Measurements from ENCODE around the gene TAF4B.

The TAF4B gene

DNA sequence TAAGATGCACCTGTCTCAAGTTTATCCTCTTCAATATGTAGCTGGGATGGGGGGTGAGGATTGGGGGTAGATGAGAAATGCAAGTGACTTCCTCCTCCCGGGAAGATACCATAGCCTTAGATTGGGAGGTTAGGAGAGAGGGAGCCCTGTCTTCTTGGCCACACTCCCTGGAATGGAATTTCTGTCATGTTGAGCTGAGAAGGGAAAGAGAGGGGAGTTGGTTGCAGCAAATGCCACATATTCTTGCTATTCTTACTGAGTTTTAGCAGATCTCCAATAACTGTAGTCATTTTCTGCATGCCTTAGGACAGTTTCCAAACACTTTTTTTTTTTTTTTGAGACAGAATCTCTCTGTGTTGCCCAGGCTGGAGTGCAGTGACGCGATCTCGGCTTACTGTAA is 35.9 kb downstream of the TAF4B start:
- Histone ChIP-seq H3K9me3 (ENCODE audit: insufficient read depth, low read length) (no peaks in the 10 kb centered on the region), H3K4me1 (ENCODE audit: low read length) (peaks cover 10% of the 10 kb centered on the region), H3K79me2 (ENCODE audit: low read length) (peaks cover 58% of the 10 kb centered on the region), H3K9ac (ENCODE audit: low read length) (no peak overlapping the region), H3K4me3 (ENCODE audit: low read length) (no peak overlapping the region), H4K20me1 (ENCODE audit: insufficient read depth, low read length) (no peaks in the 10 kb centered on the region), H3K27ac (ENCODE audit: low read length) (no peak overlapping the region), H3K4me2 (ENCODE audit: low read length) (no peak overlapping the region), H3K36me3 (replicated peaks; ENCODE audit: low read depth, low read length) (no peaks in the 10 kb centered on the region), H3K27me3 (ENCODE audit: low read depth, low read length) (no peaks in the 10 kb centered on the region), H2AFZ (ENCODE audit: low read depth, low read length) (no peak overlapping the region)
- TF ChIP-seq EZH2phosphoT487 (IDR thresholded peaks at IDR 0.05; ENCODE audit: low read depth): no peak

GRCh38 chr18:26267357-26267930 is 41.2 kb downstream of the TAF4B start:
- Histone ChIP-seq H3K4me1 (ENCODE audit: low read length) (peaks cover 4% of the 10 kb centered on the region), H3K9ac (ENCODE audit: low read length) (no peak overlapping the region), H3K27ac (ENCODE audit: low read length) (no peak overlapping the region), H3K4me2 (ENCODE audit: low read length) (no peak overlapping the region), H3K27me3 (ENCODE audit: low read depth, low read length) (no peaks in the 10 kb centered on the region), H3K79me2 (ENCODE audit: low read length) (peaks cover 24% of the 10 kb centered on the region), H4K20me1 (ENCODE audit: insufficient read depth, low read length) (no peaks in the 10 kb centered on the region), H3K36me3 (replicated peaks; ENCODE audit: low read depth, low read length) (peaks cover 18% of the 10 kb centered on the region), H2AFZ (ENCODE audit: low read depth, low read length) (no peak overlapping the region), H3K9me3 (ENCODE audit: insufficient read depth, low read length) (no peaks in the 10 kb centered on the region), H3K4me3 (ENCODE audit: low read length) (no peak overlapping the region)
- TF ChIP-seq EZH2phosphoT487 (IDR thresholded peaks at IDR 0.05; ENCODE audit: low read depth): no peak
- TF ChIP-seq CTCF (IDR thresholded peaks at IDR 0.05; ENCODE audit: low read depth, low read length): no peak

GRCh38 chr18:26268454-26268853 is 42.2 kb downstream of the TAF4B start:
- Histone ChIP-seq H3K9ac (ENCODE audit: low read length) (no peak overlapping the region), H3K27me3 (ENCODE audit: low read depth, low read length) (no peaks in the 10 kb centered on the region), H4K20me1 (ENCODE audit: insufficient read depth, low read length) (no peaks in the 10 kb centered on the region), H3K4me2 (ENCODE audit: low read length) (no peak overlapping the region), H3K79me2 (ENCODE audit: low read length) (peaks cover 15% of the 10 kb centered on the region), H3K36me3 (replicated peaks; ENCODE audit: low read depth, low read length) (peaks cover 18% of the 10 kb centered on the region), H3K27ac (ENCODE audit: low read length) (no peak overlapping the region), H3K9me3 (ENCODE audit: insufficient read depth, low read length) (no peaks in the 10 kb centered on the region), H2AFZ (ENCODE audit: low read depth, low read length) (no peak overlapping the region), H3K4me3 (ENCODE audit: low read length) (no peak overlapping the region), H3K4me1 (ENCODE audit: low read length) (no peaks in the 10 kb centered on the region)
- TF ChIP-seq CTCF (IDR thresholded peaks at IDR 0.05; ENCODE audit: low read depth, low read length) (no peak), EZH2phosphoT487 (IDR thresholded peaks at IDR 0.05; ENCODE audit: low read depth) (no peak)

DNA sequence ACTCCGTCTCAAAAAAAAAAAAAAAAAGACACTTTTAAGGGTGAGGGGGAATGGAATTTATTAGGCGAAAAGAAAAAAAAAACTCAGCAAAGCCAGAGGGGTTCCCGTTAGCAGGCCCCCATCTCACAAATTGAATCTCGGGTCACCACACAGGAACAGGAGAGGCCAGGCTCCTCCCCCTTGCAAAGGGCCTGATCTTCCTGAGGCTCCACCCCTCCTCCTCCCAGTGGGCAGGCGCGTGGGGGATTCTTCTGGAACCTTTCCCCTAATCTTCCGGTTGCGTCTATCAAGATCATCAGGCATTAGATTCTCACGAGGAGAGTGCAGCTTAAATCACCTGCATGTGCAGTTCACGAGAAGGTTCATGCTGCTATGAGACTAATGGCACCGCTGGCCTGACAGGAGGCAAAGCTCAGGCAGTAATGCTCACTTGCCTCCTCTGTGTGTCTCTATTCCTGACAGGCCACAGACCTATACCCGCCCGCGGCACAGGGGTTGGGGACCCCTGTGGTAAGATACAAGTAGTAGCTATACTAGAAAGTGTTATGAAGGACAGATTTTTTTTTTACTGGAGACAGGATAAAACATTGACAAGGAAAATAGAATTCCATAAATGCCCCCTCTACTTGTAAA is 45.8 kb downstream of the TAF4B start:
- TF ChIP-seq EZH2phosphoT487 (IDR thresholded peaks at IDR 0.05; ENCODE audit: low read depth): no peak
- no peak for TF ChIP-seq CTCF (IDR thresholded peaks at IDR 0.05; ENCODE audit: low read depth, low read length)
- Histone ChIP-seq H3K4me1 (ENCODE audit: low read length) (no peaks in the 10 kb centered on the region), H4K20me1 (ENCODE audit: insufficient read depth, low read length) (no peaks in the 10 kb centered on the region), H3K9me3 (ENCODE audit: insufficient read depth, low read length) (no peaks in the 10 kb centered on the region), H3K9ac (ENCODE audit: low read length) (no peak overlapping the region), H3K27me3 (ENCODE audit: low read depth, low read length) (no peaks in the 10 kb centered on the region), H3K79me2 (ENCODE audit: low read length) (no peaks in the 10 kb centered on the region), H3K4me2 (ENCODE audit: low read length) (no peak overlapping the region), H3K4me3 (ENCODE audit: low read length) (no peak overlapping the region), H3K27ac (ENCODE audit: low read length) (no peak overlapping the region), H2AFZ (ENCODE audit: low read depth, low read length) (no peak overlapping the region), H3K36me3 (replicated peaks; ENCODE audit: low read depth, low read length) (peaks cover 22% of the 10 kb centered on the region)
